ENCODE measurements around the gene HOXC5.

DNA sequence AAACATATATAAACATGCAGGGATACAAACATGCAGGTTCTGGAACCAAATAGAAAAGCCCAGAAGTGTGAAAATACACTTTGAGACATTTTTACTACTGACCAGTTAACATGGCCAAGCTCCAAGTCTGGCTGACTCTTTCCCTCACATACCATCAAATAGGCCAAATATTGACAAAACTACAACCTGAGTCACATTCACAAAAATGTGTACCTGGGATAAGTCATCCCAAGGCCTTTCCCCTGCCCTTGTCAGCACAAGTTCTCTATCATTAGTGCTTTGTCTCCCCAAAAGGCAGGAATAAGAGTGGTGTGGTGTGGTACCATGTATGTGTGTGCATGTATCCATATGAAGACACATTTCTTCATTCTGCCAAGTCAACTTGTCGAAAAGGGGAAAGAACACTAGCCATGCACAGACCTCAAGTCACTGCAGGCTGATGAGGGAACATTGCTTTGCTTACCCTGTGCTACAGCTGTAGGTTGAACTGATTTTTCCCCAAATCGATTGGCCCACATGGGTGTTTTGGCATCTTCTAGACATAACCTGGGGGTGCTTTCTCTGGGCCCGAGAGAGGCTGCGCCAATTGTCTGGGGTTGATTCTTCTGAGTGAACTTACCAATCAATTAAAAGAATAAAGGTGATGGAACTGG, 35.7 kb downstream of the HOXC5 start:
- TF ChIP-seq, protein P1, sequence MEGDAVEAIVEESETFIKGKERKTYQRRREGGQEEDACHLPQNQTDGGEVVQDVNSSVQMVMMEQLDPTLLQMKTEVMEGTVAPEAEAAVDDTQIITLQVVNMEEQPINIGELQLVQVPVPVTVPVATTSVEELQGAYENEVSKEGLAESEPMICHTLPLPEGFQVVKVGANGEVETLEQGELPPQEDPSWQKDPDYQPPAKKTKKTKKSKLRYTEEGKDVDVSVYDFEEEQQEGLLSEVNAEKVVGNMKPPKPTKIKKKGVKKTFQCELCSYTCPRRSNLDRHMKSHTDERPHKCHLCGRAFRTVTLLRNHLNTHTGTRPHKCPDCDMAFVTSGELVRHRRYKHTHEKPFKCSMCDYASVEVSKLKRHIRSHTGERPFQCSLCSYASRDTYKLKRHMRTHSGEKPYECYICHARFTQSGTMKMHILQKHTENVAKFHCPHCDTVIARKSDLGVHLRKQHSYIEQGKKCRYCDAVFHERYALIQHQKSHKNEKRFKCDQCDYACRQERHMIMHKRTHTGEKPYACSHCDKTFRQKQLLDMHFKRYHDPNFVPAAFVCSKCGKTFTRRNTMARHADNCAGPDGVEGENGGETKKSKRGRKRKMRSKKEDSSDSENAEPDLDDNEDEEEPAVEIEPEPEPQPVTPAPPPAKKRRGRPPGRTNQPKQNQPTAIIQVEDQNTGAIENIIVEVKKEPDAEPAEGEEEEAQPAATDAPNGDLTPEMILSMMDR (conservative IDR thresholded peaks at IDR 0.05; ENCODE audit: low read length): no peak
- no peak for TF ChIP-seq EZH2phosphoT487 (IDR thresholded peaks at IDR 0.05; ENCODE audit: borderline replicate concordance, low read depth, low read length)

All from OCI-LY7 (cell line).